HEK293T (cell line): ENCODE data around the gene ADAMTS8.

Source experiments
- CTCF ChIA-PET: fragments of 350-600 bp; formaldehyde crosslinking; extraction: SDS; loops from one replicate; lab custom pipeline; 2021; ENCODE audit warnings: antibody characterized with exemption, inconsistent platforms; lab: Yijun Ruan, JAX
- POLR2A ChIA-PET: fragments of 350-600 bp; formaldehyde crosslinking; extraction: SDS; loops from one replicate; lab custom pipeline; 2020; ENCODE audit warnings: antibody characterized with exemption, inconsistent platforms; lab: Yijun Ruan, JAX
- DNase-seq: peaks from one replicate; pipeline ENCODE4 v3.0.0; 2012; ENCODE audit warnings: mixed read lengths; ENCODE audit errors: extremely low spot score
- ARNT ChIP-seq: fragments of 450-650 bp; IDR thresholded peaks from 2 replicates; pipeline ENCODE4 v1.6.1; 2017; ENCODE audit warnings: mild to moderate bottlenecking
- BHLHE40 ChIP-seq: fragments of 450-650 bp; IDR thresholded peaks from 2 replicates; pipeline ENCODE4 v1.6.1; 2016; ENCODE audit warnings: mild to moderate bottlenecking, moderate library complexity, borderline replicate concordance
- CTBP1 ChIP-seq: fragments of 450-650 bp; IDR thresholded peaks from 2 replicates; pipeline ENCODE4 v1.6.1; 2016; ENCODE audit warnings: borderline replicate concordance
- ELF4 ChIP-seq: fragments of 450-650 bp; IDR thresholded peaks from 2 replicates; pipeline ENCODE4 v1.6.1; 2017; ENCODE audit warnings: antibody characterized with exemption
- FOXA1 ChIP-seq: fragments of 450-650 bp; IDR thresholded peaks from 2 replicates; pipeline ENCODE4 v1.6.1; 2016; ENCODE audit warnings: mild to moderate bottlenecking
- FOXK2 ChIP-seq: fragments of 450-650 bp; IDR thresholded peaks from 2 replicates; pipeline ENCODE4 v1.6.1; 2016; ENCODE audit warnings: mild to moderate bottlenecking
- FOXM1 ChIP-seq: fragments of 450-650 bp; IDR thresholded peaks from 2 replicates; pipeline ENCODE4 v1.6.1; 2017; ENCODE audit warnings: mild to moderate bottlenecking, borderline replicate concordance
- HDGF ChIP-seq: fragments of 450-650 bp; IDR thresholded peaks from 2 replicates; pipeline ENCODE4 v1.6.1; 2017; ENCODE audit warnings: antibody characterized with exemption, borderline replicate concordance
- L3MBTL2 ChIP-seq: fragments of 450-650 bp; conservative IDR thresholded peaks from 2 replicates; pipeline ENCODE4 v1.6.1; 2016; ENCODE audit warnings: mild to moderate bottlenecking
- LEF1 ChIP-seq: fragments of 450-650 bp; IDR thresholded peaks from 2 replicates; pipeline ENCODE4 v1.6.1; 2017; ENCODE audit warnings: mild to moderate bottlenecking, borderline replicate concordance
- NFRKB ChIP-seq: fragments of 450-650 bp; IDR thresholded peaks from 2 replicates; pipeline ENCODE4 v1.6.1; 2016; ENCODE audit warnings: mild to moderate bottlenecking, moderate library complexity
- SP1 ChIP-seq: fragments of 450-650 bp; IDR thresholded peaks from 2 replicates; pipeline ENCODE4 v1.6.1; 2017
- SUZ12 ChIP-seq: fragments of 450-650 bp; IDR thresholded peaks from 2 replicates; pipeline ENCODE4 v1.6.1; 2016; ENCODE audit warnings: mild to moderate bottlenecking
- TARDBP ChIP-seq: fragments of 450-650 bp; IDR thresholded peaks from 2 replicates; pipeline ENCODE4 v1.6.1; 2016
- ZNF384 ChIP-seq: fragments of 450-650 bp; IDR thresholded peaks from 2 replicates; pipeline ENCODE4 v1.6.1; 2016
- TF ChIP-seq, protein P1 (sequence below): fragments of 450-650 bp; IDR thresholded peaks from 2 replicates; pipeline ENCODE4 v1.6.1; 2016

Gene ADAMTS8

DNA sequence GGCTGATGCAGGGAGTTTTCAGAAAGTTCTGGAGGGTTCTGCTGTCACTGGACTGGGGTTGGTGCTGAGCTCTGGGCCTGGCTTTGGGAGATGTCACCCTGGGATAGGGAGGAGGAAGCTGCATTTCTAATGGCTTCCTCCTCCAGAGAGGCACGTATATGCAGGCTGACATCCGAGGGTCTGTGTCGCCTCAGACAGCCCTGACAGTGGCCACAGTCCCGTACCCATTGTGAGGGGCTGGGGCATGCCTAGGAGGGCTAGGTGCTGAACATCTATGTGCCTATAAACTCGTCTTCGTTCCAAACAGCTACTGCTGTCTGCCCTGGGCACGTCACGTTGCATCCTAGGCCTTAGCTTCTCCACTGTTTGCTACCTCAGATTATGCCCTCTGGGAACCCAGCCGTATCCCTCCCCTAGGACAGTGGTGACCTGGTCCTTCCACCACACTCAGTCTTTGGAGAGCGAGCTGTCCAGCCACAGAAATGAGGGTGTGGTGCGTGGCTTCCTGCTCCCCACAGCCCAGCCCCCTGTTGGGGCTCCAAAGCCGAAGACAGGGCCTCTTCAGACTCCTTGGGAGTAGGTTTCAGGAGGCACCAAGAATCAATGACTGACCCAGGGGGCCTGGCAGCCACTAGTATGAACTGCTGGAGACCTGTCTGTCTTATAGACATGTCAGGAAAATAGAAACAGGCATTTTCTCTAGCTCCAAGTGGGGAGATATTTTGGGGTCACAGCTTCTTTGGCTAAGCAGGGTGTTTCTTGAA, 46.4 kb upstream of the ADAMTS8 start:
- ChIA-PET POLR2A (no interaction called here), CTCF (interaction anchor here (0.5 kb wide), 1 partner anchor 13 kb away, joined by 3 read pairs; no protein-coding TSS in a partner anchor)
- no peak for TF ChIP-seq NFRKB
- TF ChIP-seq HDGF = no peak
- TF ChIP-seq, protein P1, sequence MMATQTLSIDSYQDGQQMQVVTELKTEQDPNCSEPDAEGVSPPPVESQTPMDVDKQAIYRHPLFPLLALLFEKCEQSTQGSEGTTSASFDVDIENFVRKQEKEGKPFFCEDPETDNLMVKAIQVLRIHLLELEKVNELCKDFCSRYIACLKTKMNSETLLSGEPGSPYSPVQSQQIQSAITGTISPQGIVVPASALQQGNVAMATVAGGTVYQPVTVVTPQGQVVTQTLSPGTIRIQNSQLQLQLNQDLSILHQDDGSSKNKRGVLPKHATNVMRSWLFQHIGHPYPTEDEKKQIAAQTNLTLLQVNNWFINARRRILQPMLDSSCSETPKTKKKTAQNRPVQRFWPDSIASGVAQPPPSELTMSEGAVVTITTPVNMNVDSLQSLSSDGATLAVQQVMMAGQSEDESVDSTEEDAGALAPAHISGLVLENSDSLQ = no peak
- TF ChIP-seq FOXA1 = no peak
- TF ChIP-seq BHLHE40 = no peak
- no peak for TF ChIP-seq FOXM1
- no peak for TF ChIP-seq SUZ12
- TF ChIP-seq ZNF384 = no peak
- no peak for TF ChIP-seq TARDBP
- TF ChIP-seq L3MBTL2 = no peak
- no peak for TF ChIP-seq ELF4
- TF ChIP-seq CTBP1 = no peak
- DNase-seq = no peak

DNA sequence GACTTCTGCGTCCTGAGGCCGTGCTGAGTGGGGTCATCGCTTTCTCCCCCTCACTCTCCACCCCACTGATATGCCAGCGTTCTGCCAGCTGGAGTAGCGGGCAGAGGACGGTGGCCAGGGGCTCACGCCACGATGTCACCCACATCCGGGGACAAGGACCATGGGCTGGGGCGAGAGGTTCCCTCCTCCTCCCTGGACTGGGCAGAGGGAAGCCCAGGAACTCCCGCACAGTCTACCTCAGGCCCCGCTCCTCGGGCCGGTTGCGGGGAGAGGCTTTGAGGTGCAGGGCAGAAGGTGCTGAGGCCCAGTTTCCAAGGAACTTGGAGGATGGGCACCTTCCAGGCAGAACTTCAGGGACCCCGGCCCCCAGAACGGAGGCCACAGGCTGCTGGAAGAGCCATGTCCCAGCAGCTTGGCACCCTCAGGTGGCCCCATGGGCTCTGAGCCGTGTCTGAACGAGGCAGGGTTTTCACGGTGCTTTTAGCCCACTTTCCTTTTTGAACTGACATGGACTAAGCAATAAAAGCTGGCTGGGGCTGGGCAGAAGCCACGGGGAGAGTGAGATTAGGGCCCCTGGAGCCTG, 45.5 kb upstream of the ADAMTS8 start:
- DNase-seq = no peak
- ChIA-PET POLR2A (no interaction called here), CTCF (no interaction called here)
- no peak for TF ChIP-seq FOXA1
- no peak for TF ChIP-seq L3MBTL2
- no peak for TF ChIP-seq ZNF384
- TF ChIP-seq LEF1 = no peak
- no peak for TF ChIP-seq BHLHE40
- TF ChIP-seq SP1 = no peak
- TF ChIP-seq CTBP1 = no peak
- TF ChIP-seq SUZ12 = no peak
- TF ChIP-seq, protein P1 = no peak
- no peak for TF ChIP-seq NFRKB
- no peak for TF ChIP-seq FOXM1
- TF ChIP-seq FOXK2 = no peak
- no peak for TF ChIP-seq HDGF
- no peak for TF ChIP-seq ELF4

DNA sequence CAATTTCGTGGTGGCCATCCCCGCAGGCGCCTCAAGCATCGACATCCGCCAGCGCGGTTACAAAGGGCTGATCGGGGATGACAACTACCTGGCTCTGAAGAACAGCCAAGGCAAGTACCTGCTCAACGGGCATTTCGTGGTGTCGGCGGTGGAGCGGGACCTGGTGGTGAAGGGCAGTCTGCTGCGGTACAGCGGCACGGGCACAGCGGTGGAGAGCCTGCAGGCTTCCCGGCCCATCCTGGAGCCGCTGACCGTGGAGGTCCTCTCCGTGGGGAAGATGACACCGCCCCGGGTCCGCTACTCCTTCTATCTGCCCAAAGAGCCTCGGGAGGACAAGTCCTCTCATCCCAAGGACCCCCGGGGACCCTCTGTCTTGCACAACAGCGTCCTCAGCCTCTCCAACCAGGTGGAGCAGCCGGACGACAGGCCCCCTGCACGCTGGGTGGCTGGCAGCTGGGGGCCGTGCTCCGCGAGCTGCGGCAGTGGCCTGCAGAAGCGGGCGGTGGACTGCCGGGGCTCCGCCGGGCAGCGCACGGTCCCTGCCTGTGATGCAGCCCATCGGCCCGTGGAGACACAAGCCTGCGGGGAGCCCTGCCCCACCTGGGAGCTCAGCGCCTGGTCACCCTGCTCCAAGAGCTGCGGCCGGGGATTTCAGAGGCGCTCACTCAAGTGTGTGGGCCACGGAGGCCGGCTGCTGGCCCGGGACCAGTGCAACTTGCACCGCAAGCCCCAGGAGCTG, 44.8 kb upstream of the ADAMTS8 start:
- CTCF ChIA-PET = no interaction called here
- POLR2A ChIA-PET = no interaction called here
- TF ChIP-seq FOXK2 = no peak
- no peak for TF ChIP-seq HDGF
- TF ChIP-seq TARDBP = no peak
- no peak for TF ChIP-seq ELF4
- TF ChIP-seq, protein P1 = no peak
- no peak for TF ChIP-seq CTBP1
- TF ChIP-seq BHLHE40 = no peak
- TF ChIP-seq ZNF384 = no peak
- no peak for TF ChIP-seq FOXA1
- no peak for TF ChIP-seq LEF1
- no peak for TF ChIP-seq FOXM1
- no peak for TF ChIP-seq SP1
- no peak for TF ChIP-seq ARNT
- TF ChIP-seq SUZ12 = no peak
- no peak for DNase-seq

DNA sequence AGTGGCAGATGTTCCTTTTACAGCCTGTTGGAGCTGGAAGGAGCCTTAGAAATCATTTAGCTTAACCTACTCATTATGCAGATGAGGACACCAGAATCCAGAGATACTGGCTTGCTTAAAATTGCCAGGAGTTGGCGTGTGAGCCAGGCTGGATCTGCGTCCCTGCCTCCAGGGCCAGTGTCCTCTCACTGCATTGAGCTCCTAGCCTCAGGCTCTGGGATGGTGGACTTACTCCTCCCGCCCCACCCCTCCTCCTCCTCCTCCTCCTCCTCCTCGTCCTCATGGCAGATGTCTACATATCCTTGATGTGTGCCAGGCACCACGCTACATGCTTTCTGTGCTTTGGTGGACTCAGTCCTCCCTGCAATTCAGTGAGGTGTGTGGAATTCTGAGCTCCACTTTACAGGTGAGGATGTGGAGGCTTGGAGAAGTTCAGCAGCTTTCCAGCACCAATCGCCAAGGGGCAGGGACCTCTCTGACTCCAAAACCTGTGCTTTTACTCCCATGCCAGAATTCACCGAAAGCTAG, 44.1 kb upstream of the ADAMTS8 start:
- CTCF ChIA-PET = no interaction called here
- POLR2A ChIA-PET = no interaction called here
- no peak for DNase-seq
- TF ChIP-seq FOXM1 (no peak), BHLHE40 (no peak), ELF4 (no peak), L3MBTL2 (no peak)

DNA sequence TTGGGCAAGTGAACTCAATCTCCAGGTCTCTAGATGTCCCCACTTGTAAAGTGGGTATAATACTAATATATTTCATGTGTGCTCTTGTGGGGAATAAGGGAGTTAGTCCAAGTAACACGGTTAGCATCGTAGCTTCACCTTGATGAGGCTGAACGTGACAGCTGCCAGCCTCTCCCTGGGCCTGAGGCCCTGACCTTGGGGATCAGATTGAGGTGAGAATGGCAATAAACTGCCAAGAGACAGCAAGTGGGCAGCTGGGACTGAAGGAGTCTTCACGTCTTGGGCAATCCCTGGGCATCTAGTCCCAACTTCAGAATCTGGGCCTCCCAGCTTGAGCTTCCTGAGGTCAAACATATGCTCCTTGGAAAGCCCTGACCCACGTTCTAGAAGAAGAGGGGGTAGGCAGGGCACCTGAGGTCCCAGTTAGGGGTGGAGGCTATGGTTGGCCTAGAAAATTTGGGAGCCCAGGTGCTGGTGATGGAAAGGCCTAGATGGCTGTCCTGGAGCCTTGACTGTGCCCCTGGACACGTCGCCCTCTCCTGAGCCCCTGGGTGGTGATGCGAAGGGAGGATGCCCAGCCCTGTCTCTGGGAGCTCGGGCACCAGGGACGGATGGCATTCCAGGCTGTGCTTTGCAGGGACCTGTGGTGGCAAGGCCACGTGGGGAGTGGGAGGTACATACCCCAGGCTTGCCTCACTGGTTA, 43.5 kb upstream of the ADAMTS8 start:
- TF ChIP-seq CTBP1 = no peak
- TF ChIP-seq ZNF384 = no peak
- TF ChIP-seq, protein P1 = no peak
- no peak for TF ChIP-seq SP1
- no peak for TF ChIP-seq HDGF
- no peak for TF ChIP-seq BHLHE40
- no peak for TF ChIP-seq NFRKB
- no peak for TF ChIP-seq FOXM1
- no peak for TF ChIP-seq L3MBTL2
- no peak for TF ChIP-seq TARDBP
- TF ChIP-seq LEF1 = no peak
- TF ChIP-seq ELF4 = no peak
- TF ChIP-seq SUZ12 = no peak
- no peak for TF ChIP-seq FOXA1
- TF ChIP-seq ARNT = no peak
- TF ChIP-seq FOXK2 = no peak
- ChIA-PET CTCF (no interaction called here), POLR2A (no interaction called here)
- no peak for DNase-seq
